Heart left ventricle (tissue), 16 donors: ENCODE results near the gene LILRA2. TPM values are rescaled to one million over a fixed set of nuclear protein-coding genes. Genes with fewer than 3 reads are reported as not detected.

Experiments used
- ATAC-seq, 4 donors: fragments of 200-7000 bp; cut with Tn5 transposase; one replicate each; pipeline ENCODE4 v1.9.1; 2020 to 2022; ENCODE audit warnings: moderate library complexity in 4 of 4, mild to moderate bottlenecking in 3 of 4, moderate number of reproducible peaks in 1 of 4
- DNase-seq, 5 donors: peaks; one replicate each; pipeline ENCODE4 v3.0.0-alpha.2; 2020
- H3K27ac ChIP-seq, 12 donors: fragments of 200-600 bp; sonication (generic) in 4 of 12; one replicate each; pipeline versions ENCODE4 v1.5.0 to v1.8.0; 2016 to 2022; ENCODE audit warnings: mild to moderate bottlenecking in 2 of 12
- H3K27me3 ChIP-seq, 9 donors: fragments of 200-600 bp; sonication (generic) in 2 of 9; one replicate each; pipeline versions ENCODE4 v1.5.1 to v1.8.0; 2016 to 2022; ENCODE audit warnings: mild to moderate bottlenecking in 3 of 9
- H3K36me3 ChIP-seq, 9 donors: fragments of 200-600 bp; sonication (generic) in 2 of 9; one replicate each; pipeline versions ENCODE4 v1.5.0 to v1.8.0; 2018 to 2022; ENCODE audit warnings: mild to moderate bottlenecking in 2 of 9
- H3K4me1 ChIP-seq, 12 donors: fragments of 200-600 bp; sonication (generic) in 4 of 12; one replicate each; pipeline versions ENCODE4 v1.5.0 to v1.8.0; 2016 to 2022; ENCODE audit warnings: mild to moderate bottlenecking in 3 of 12
- H3K4me3 ChIP-seq, 12 donors: fragments of 200-600 bp; sonication (generic) in 4 of 12; one replicate each; pipeline versions ENCODE4 v1.5.0 to v1.8.0; 2017 to 2022; ENCODE audit warnings: mild to moderate bottlenecking in 9 of 12, moderate library complexity in 4 of 12
- H3K9me3 ChIP-seq, 12 donors: fragments of 200-600 bp; sonication (generic) in 4 of 12; one replicate each; pipeline versions ENCODE4 v1.5.0 to v1.8.0; 2016 to 2022; ENCODE audit warnings: mild to moderate bottlenecking in 1 of 12
- POLR2A ChIP-seq, 2 donors: fragments of 450-650 bp; IDR thresholded peaks; one replicate each; pipeline ENCODE4 v1.6.1; 2017; ENCODE audit warnings: antibody characterized with exemption in 2 of 2, mild to moderate bottlenecking in 2 of 2, moderate library complexity in 2 of 2
- WGBS, 4 donors: extraction: QIAGEN DNeasy Blood & Tissue Kit in 2 of 4; methylation state at CpG; one replicate each; pipeline versions ENCODE4 v1.1.5 to v1.1.7; 2013 to 2018; 5-methylcytosine and 5-hydroxymethylcytosine counted together
- intact Hi-C, 10 donors: fragments of 100-400 bp; cut with DNase I; formaldehyde crosslinking; loops; one replicate each; pipeline versions ENCODE4 v1.11.1 to v1.14.2; 2022
- long read RNA-seq, 3 donors: library from polyadenylated mRNA; unstranded; transcript quantifications; one replicate each; pipeline ENCODE4 v2.0.0, GENCODE V29; 2020 to 2021
- polyA plus RNA-seq, 2 donors: library from polyadenylated mRNA; stranded (reverse); fragments of 200-250 nt; gene quantifications; one replicate each; pipeline ENCODE4 v1.2.3, GENCODE V29; 2013
- total RNA-seq, 9 donors: library from RNA; depleted of rRNA in 2 of 9; stranded (reverse); fragments of >200 nt in 2 of 9; fragmentation: NEBNext Ultra II Directional in 3 of 9; extraction: Animal tissue kit (Norgen Biotek cat#: 25700) in 3 of 9; gene quantifications; one replicate each; pipeline versions ENCODE4 v1.1.0 to v1.2.4, GENCODE V29; 2016 to 2023
- TF ChIP-seq, protein P1 (sequence below), 12 donors: fragments of 200-600 bp; sonication (generic) in 4 of 12; IDR thresholded peaks; one replicate each; pipeline versions ENCODE4 v1.5.0 to v1.8.0; 2018 to 2022; ENCODE audit warnings: antibody characterized with exemption in 12 of 12, mild to moderate bottlenecking in 5 of 12
- donor health status: ischemic (EF 13 %, LVEDD 7.1; RV severe dilation, severe dysfunction).
- donor health status: healthy with polysubstance abuse.
- donor health status: DM: no; HTN: yes; CAD: no.
- donor health status: DM: no; HTN: no; CAD: no.
- donor health status: ischemic (EF 25% LVEDD 6.9; RV normal size, moderate dysfunction).
- donor health status: ischemic (EF 25% LVEDD 5.7; RV mildly dilated, moderate dysfunction).
- donor health status: healthy.
- donor health status: DM: yes; HTN: yes; CAD: no.
- donor health status: ischemic (EF 35%, LVEDD 5.7; RV mildly dilated, moderate dysfunction).
- donor health status: nonischemic (EF 11% LVEDD 7.7; RV severe dilation, severe dysfunction).
- donor health status: DM: yes; HTN: yes; CAD: no.
- donor health status: PGD.
- donor health status: ischemic (EF 29% LVEDD 5.4; RV normal size, mild dysfunction).
- donor health status: nonischemic (EF 23%, LVEDD 6.1; RV moderate dilation, normal function).

LILRA2 gene
- total RNA-seq (1 to 10 TPM in 4 of 9 donors, under 1 TPM in 5; 0.31 to 8.9 (median 0.94) TPM), polyA plus RNA-seq (under 1 TPM; 0.42 to 0.71 TPM)
- long read RNA-seq, donor 1 = 0 reads
- long read RNA-seq, donor 2 = 0 reads
- long read RNA-seq, donor 3, full-length matches to known transcripts = 2 of 2 reads
- long read RNA-seq, donor 3, partial matches to known transcripts = 0 of 2 reads
- long read RNA-seq, donor 3, other reads (novel, unspliced or antisense) = 0 of 2 reads

DNA sequence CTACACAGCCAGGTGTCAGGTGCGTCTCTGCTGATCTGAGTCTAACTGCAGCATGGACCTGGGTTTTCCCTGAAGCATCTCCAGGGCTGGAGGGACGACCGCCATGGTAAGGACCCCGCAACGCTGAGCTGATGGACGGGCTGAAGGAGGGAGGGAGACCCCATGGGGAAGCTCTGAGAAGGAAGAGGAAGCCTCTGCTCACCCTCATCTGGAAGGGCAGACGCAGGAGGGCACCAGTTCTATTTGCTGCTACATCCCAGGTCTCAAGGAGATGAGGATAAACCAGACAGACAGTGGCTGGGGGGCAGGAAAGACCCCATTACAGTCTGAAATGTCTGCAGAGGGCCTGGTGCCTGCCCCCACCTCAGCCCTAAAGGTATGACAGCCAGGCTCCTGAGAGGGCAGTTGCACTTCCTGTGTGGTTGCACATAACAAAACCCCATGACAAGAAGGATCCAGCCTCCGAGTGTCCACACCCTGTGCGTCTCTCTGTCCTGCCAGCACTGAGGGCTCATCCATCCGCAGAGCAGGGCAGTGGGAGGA is at the start of gene LILRA2:
Gene LILRA2 (plus strand): TSS at position 461 of the 543 bp plus-strand sequence. CDS start 89 bp downstream, outside the sequence.
- no peak for DNase-seq
- peak within 1 kb of the TSS in 2 of 12 donors; percentile 9 to 79 for H3K27ac ChIP-seq
- intact Hi-C loops = no loop called here
- peaks cover 0 to 3% (median 0%) of the 10 kb centered on the region in 12 donors for H3K9me3 ChIP-seq
- 61 to 73% (median 65%) methylated on average over 9 to 10 of the region's 10 CpGs for WGBS, 4 donors
- peaks cover 0 to 12% (median 0%) of the 10 kb centered on the region in 12 donors for H3K4me1 ChIP-seq
- TF ChIP-seq POLR2A (IDR thresholded peaks at IDR 0.05) = no peak
- TF ChIP-seq, protein P1, sequence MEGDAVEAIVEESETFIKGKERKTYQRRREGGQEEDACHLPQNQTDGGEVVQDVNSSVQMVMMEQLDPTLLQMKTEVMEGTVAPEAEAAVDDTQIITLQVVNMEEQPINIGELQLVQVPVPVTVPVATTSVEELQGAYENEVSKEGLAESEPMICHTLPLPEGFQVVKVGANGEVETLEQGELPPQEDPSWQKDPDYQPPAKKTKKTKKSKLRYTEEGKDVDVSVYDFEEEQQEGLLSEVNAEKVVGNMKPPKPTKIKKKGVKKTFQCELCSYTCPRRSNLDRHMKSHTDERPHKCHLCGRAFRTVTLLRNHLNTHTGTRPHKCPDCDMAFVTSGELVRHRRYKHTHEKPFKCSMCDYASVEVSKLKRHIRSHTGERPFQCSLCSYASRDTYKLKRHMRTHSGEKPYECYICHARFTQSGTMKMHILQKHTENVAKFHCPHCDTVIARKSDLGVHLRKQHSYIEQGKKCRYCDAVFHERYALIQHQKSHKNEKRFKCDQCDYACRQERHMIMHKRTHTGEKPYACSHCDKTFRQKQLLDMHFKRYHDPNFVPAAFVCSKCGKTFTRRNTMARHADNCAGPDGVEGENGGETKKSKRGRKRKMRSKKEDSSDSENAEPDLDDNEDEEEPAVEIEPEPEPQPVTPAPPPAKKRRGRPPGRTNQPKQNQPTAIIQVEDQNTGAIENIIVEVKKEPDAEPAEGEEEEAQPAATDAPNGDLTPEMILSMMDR (IDR thresholded peaks at IDR 0.05) = no peak
- H3K36me3 ChIP-seq = no peaks in the 10 kb centered on the region
- peak in 3 of 4 donors; percentile 51 to 72 (median 55) for ATAC-seq
- H3K4me3 ChIP-seq = peak within 1 kb of the TSS in 4 of 12 donors; percentile 9 to 31 (median 18)
- peaks cover 0 to 13% (median 4%) of the 10 kb centered on the region in 9 donors for H3K27me3 ChIP-seq

DNA sequence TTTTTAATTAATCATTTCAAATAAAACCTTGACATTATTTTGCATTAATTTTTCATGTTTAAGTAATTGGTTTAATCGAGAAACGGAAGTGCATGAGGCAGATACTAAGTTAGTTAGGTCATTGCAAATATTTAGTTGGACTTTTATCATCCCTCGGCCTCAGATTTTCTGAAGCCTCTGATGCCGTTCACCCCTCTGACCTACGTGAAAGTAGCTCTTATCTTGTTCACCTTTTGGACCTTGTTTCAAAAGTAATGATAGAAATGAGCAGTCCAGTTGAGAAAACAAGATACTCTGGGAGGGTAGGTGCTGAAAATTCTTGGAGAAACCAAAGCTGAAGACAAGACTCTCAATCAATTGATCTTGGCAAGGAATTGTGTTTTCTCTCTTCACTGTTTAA is 48.0 kb upstream of the LILRA2 start:
- no peaks in the 10 kb centered on the region for H3K36me3 ChIP-seq
- DNase-seq (no peak), ATAC-seq (no peak)
- H3K4me3 ChIP-seq = no peak overlapping the region
- no peaks in the 10 kb centered on the region for H3K9me3 ChIP-seq
- 73 to 80% (median 76%) methylated on average over 5 of the region's 5 CpGs for WGBS, 4 donors
- H3K27me3 ChIP-seq = peaks cover 0 to 24% (median 0%) of the 10 kb centered on the region in 9 donors
- H3K4me1 ChIP-seq = peaks cover 0 to 20% (median 0%) of the 10 kb centered on the region in 12 donors
- intact Hi-C loops = no loop called here
- TF ChIP-seq, protein P1 (IDR thresholded peaks at IDR 0.05) = no peak
- no peak for TF ChIP-seq POLR2A (IDR thresholded peaks at IDR 0.05)
- no peak overlapping the region for H3K27ac ChIP-seq

DNA sequence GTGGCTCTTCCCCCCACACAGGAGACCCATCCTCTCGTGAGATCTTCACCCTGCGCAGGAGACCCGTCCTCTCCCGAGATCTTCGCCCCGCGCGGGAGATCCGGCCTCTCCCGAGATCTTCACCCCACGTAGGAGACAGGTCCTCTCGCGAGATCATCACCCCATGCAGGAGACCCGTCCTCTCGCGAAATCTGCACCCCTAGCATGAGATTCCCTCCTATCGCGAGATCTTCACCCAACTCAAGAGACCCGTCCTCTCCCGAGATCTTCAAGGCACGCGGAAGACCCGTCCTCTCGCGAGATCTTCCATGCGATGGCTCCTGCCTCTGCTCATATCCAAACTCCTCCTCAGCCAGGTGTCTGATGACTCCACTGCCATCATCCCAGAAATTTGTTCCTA is 46.6 kb upstream of the LILRA2 start:
- H3K4me3 ChIP-seq = no peak overlapping the region
- H3K36me3 ChIP-seq = no peaks in the 10 kb centered on the region
- H3K27ac ChIP-seq = no peak overlapping the region
- peaks cover 0 to 10% (median 0%) of the 10 kb centered on the region in 12 donors for H3K4me1 ChIP-seq
- no peak for ATAC-seq
- WGBS, 4 donors = 82 to 94% (median 91%) methylated on average over 26 of the region's 26 CpGs
- TF ChIP-seq, protein P1 (IDR thresholded peaks at IDR 0.05) = no peak
- no peak for TF ChIP-seq POLR2A (IDR thresholded peaks at IDR 0.05)
- no peaks in the 10 kb centered on the region for H3K9me3 ChIP-seq
- peaks cover 0 to 28% (median 0%) of the 10 kb centered on the region in 9 donors for H3K27me3 ChIP-seq
- intact Hi-C loops = no loop called here
- DNase-seq = no peak

DNA sequence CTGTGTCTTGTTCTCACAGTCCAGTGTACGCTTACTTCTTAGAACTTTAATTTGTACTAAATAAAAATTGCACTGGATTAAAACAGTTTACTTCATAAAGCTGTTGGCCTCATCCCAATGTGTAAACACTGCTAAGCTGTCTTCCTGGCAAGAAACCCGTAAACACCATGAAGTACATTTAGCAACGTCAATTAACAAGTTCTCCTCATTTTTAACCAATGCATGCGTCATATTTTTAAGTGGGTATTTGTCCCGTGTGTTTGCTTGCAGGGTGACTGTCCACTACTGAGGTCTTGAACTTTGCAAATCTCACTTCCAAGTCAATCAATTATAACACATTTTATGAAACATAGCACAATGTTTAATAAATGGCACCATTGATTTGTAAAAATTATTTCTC is 42.7 kb upstream of the LILRA2 start:
- no peak overlapping the region for H3K4me3 ChIP-seq
- H3K27ac ChIP-seq = no peak overlapping the region
- no peaks in the 10 kb centered on the region for H3K4me1 ChIP-seq
- intact Hi-C loops = no loop called here
- no peaks in the 10 kb centered on the region for H3K36me3 ChIP-seq
- WGBS, 4 donors = 77 to 86% (median 80%) methylated on average over 5 of the region's 5 CpGs
- no peak for ATAC-seq
- no peak for DNase-seq
- TF ChIP-seq, protein P1 (IDR thresholded peaks at IDR 0.05) = no peak
- TF ChIP-seq POLR2A (IDR thresholded peaks at IDR 0.05) = no peak
- H3K9me3 ChIP-seq = no peaks in the 10 kb centered on the region
- peaks cover 0 to 31% (median 7%) of the 10 kb centered on the region in 9 donors for H3K27me3 ChIP-seq
